ENCODE results near the gene NCOR2.

Gene NCOR2

DNA sequence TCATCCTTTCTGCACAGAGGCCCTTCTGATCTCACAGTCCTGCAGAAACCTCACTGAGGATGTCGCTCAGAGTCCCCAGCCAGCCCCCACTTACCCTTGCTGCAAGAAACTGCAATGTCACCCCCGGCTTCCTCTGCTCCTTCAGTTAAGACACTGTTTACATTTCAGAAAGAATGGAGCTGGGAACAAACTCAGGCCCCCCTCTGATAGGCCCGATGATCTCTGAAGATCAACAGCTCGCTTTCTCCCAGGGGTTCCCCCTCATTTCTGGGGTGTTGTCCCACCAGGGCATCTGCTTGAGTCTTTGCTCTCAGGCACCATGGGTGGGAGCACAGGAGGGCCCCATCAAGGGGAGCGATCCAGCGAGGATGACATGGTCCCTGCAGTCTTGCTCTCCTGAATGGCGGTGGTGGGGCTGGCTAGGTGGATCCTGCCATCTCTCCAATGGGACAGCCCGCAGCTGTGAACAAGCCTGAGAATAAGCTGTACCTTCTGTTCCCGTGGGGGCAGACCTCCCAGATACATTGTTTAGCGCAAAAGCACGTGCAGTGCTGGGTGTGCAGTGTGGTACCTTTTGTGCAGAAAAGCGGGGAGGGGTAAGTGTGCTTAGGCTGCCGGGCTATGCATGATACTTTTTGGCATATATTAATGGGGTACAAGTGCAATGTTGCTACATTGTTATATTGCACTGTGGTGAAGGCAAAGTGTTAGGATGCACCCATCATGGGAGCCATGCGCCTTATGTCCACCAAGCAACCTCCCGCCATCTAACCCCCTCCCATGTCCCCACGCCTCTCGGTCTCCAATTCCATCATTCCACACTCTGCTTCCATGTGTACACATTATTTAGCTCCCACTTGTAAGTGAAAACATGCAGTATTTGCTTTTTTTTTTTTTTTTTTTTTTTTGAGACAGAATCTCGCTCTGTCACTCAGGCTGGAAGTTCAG, 6.7 kb upstream of the NCOR2 start:
- ChIA-PET POLR2A (no interaction called here), CTCF (interaction anchor here (0.6 kb wide), 1 partner anchor 51 kb away, joined by 4 read pairs; no protein-coding TSS in a partner anchor)
- DNase-seq (ENCODE audit: extremely low spot score) = no peak
- TF ChIP-seq TARDBP (IDR thresholded peaks at IDR 0.05) (no peak), ARNT (IDR thresholded peaks at IDR 0.05) (no peak), FOXK2 (IDR thresholded peaks at IDR 0.05) (no peak), SUZ12 (IDR thresholded peaks at IDR 0.05) (no peak), ELF4 (IDR thresholded peaks at IDR 0.05) (no peak)
- TF ChIP-seq, protein P1, sequence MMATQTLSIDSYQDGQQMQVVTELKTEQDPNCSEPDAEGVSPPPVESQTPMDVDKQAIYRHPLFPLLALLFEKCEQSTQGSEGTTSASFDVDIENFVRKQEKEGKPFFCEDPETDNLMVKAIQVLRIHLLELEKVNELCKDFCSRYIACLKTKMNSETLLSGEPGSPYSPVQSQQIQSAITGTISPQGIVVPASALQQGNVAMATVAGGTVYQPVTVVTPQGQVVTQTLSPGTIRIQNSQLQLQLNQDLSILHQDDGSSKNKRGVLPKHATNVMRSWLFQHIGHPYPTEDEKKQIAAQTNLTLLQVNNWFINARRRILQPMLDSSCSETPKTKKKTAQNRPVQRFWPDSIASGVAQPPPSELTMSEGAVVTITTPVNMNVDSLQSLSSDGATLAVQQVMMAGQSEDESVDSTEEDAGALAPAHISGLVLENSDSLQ (IDR thresholded peaks at IDR 0.05) = no peak

DNA sequence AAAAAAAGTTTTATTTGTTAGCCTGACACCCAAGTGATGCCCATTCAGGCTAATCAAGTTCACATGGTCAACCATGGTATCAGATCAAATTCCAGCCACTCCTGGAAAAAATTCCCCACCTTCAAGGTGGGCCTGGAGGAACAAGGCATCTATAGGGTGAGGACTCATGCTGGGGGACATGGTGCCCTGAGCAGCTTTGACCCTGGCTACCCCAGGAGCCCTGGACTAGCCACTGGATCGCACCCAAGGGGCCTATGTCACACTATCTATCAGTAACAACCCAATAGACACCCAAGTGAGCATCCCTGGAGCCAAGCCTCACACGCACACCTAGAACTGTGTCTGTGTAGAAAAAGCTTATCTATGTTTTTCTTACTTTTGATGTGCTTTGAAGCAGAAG, 4.1 kb upstream of the NCOR2 start:
- no peak for DNase-seq (ENCODE audit: extremely low spot score)
- ChIA-PET POLR2A (no interaction called here), CTCF (no interaction called here)
- TF ChIP-seq FOXK2 (IDR thresholded peaks at IDR 0.05) (no peak), FOXM1 (IDR thresholded peaks at IDR 0.05; ENCODE audit: borderline replicate concordance) (no peak), BHLHE40 (IDR thresholded peaks at IDR 0.05; ENCODE audit: borderline replicate concordance) (no peak), ARNT (IDR thresholded peaks at IDR 0.05) (no peak), HDGF (IDR thresholded peaks at IDR 0.05; ENCODE audit: borderline replicate concordance) (no peak), L3MBTL2 (conservative IDR thresholded peaks at IDR 0.05) (no peak), NFRKB (IDR thresholded peaks at IDR 0.05) (no peak), LEF1 (IDR thresholded peaks at IDR 0.05; ENCODE audit: borderline replicate concordance) (no peak), FOXA1 (IDR thresholded peaks at IDR 0.05) (no peak), ZNF384 (IDR thresholded peaks at IDR 0.05) (no peak), SUZ12 (IDR thresholded peaks at IDR 0.05) (no peak), ELF4 (IDR thresholded peaks at IDR 0.05) (no peak), SP1 (IDR thresholded peaks at IDR 0.05) (no peak), TARDBP (IDR thresholded peaks at IDR 0.05) (no peak), CTBP1 (IDR thresholded peaks at IDR 0.05; ENCODE audit: borderline replicate concordance) (no peak)
- TF ChIP-seq, protein P1 (IDR thresholded peaks at IDR 0.05) = no peak

DNA sequence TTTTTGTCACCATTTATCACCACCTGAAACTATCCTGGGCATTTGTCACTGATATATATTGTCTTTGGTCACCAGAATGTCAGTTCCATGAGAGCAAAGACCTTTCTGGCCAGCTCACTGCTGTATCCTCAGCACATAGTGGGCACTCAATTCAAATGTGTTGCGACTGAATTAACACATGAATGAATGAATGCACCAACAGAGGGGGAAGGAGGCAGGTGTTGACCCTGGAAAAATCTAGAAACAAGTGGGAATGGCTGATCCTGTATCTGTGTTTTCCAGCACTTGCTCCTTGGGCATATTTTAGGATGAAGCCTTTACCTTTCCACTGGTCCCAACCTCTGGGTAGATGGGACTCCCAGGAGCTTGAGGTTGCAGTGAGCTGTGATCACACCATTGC, 3.4 kb upstream of the NCOR2 start:
- TF ChIP-seq CTBP1 (IDR thresholded peaks at IDR 0.05; ENCODE audit: borderline replicate concordance) = no peak
- TF ChIP-seq, protein P1 (IDR thresholded peaks at IDR 0.05) = no peak
- TF ChIP-seq ELF4 (IDR thresholded peaks at IDR 0.05) = no peak
- TF ChIP-seq SUZ12 (IDR thresholded peaks at IDR 0.05) = no peak
- TF ChIP-seq ZNF384 (IDR thresholded peaks at IDR 0.05) = no peak
- no peak for TF ChIP-seq LEF1 (IDR thresholded peaks at IDR 0.05; ENCODE audit: borderline replicate concordance)
- no peak for TF ChIP-seq BHLHE40 (IDR thresholded peaks at IDR 0.05; ENCODE audit: borderline replicate concordance)
- TF ChIP-seq FOXA1 (IDR thresholded peaks at IDR 0.05) = no peak
- no peak for TF ChIP-seq HDGF (IDR thresholded peaks at IDR 0.05; ENCODE audit: borderline replicate concordance)
- TF ChIP-seq ARNT (IDR thresholded peaks at IDR 0.05) = no peak
- no peak for TF ChIP-seq SP1 (IDR thresholded peaks at IDR 0.05)
- TF ChIP-seq L3MBTL2 (conservative IDR thresholded peaks at IDR 0.05) = no peak
- no peak for TF ChIP-seq FOXM1 (IDR thresholded peaks at IDR 0.05; ENCODE audit: borderline replicate concordance)
- no peak for TF ChIP-seq TARDBP (IDR thresholded peaks at IDR 0.05)
- no peak for TF ChIP-seq FOXK2 (IDR thresholded peaks at IDR 0.05)
- TF ChIP-seq NFRKB (IDR thresholded peaks at IDR 0.05) = no peak
- ChIA-PET POLR2A (no interaction called here), CTCF (no interaction called here)
- DNase-seq (ENCODE audit: extremely low spot score) = no peak

DNA sequence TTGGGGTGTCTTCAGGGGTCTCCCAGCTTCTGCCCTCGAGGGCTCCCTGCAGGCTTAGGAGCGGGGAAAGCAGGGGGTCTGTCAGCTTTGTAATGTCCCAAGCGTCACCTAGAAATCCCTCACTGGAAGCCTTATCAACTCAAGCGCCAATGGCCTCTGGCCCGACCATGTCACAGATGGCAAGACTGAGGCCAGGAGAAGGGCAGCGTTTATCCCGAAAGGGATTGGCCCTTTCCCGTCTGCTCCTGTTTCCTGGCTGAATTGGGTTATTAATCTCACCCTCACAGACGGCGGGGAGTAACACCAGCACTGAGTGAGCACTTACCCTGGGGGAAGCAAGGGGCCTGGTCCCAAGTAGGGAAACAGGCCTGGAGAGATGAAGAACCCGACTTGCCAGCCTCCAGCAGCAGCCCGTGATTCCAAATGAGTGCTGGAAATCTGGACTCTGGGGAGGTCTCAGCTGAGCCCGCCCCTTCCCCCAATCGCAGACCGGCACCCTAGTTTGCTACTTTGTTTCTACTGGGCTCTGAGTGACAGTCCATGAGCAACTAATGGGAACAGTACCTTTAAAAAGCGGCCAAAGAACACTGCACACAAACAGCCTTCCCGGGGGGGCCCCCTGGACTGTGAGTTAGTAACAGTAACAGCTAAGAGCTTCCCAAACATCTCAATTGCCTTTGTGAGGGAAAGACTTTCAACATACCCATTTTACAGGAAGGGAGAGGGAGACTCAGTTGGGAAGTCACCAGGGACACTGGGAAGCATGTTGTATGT, 2.1 kb upstream of the NCOR2 start:
- ChIA-PET CTCF (no interaction called here), POLR2A (interaction anchor here (1.3 kb wide), 1 partner anchor 50 kb away, joined by 3 read pairs; no protein-coding TSS in a partner anchor)
- TF ChIP-seq FOXK2 (IDR thresholded peaks at IDR 0.05) (no peak), NFRKB (IDR thresholded peaks at IDR 0.05) (no peak), ARNT (IDR thresholded peaks at IDR 0.05) (no peak), TARDBP (IDR thresholded peaks at IDR 0.05) (no peak), FOXA1 (IDR thresholded peaks at IDR 0.05) (no peak), CTBP1 (IDR thresholded peaks at IDR 0.05; ENCODE audit: borderline replicate concordance) (no peak), HDGF (IDR thresholded peaks at IDR 0.05; ENCODE audit: borderline replicate concordance) (no peak), LEF1 (IDR thresholded peaks at IDR 0.05; ENCODE audit: borderline replicate concordance) (no peak), SP1 (IDR thresholded peaks at IDR 0.05) (no peak), L3MBTL2 (conservative IDR thresholded peaks at IDR 0.05) (no peak), BHLHE40 (IDR thresholded peaks at IDR 0.05; ENCODE audit: borderline replicate concordance) (no peak), SUZ12 (IDR thresholded peaks at IDR 0.05) (no peak), ZNF384 (IDR thresholded peaks at IDR 0.05) (no peak), FOXM1 (IDR thresholded peaks at IDR 0.05; ENCODE audit: borderline replicate concordance) (no peak), ELF4 (IDR thresholded peaks at IDR 0.05) (no peak)
- TF ChIP-seq, protein P1 (IDR thresholded peaks at IDR 0.05) = no peak
- DNase-seq (ENCODE audit: extremely low spot score) = no peak
